SK-N-SH (cell line): ENCODE data around the gene TUBA4B. TPM values are rescaled to one million over a fixed set of nuclear protein-coding genes. Genes with fewer than 3 reads are reported as not detected.

Source experiments
- CTCF ChIA-PET: fragments of 300-600, 350-600 bp; formaldehyde crosslinking; extraction: SDS; loops from one replicate; lab custom pipeline; 2021; lab: Yijun Ruan, JAX
- POLR2A ChIA-PET: fragments of 350-600 bp; sonication (Branson Sonifier 250); formaldehyde crosslinking; extraction: SDS; loops from one replicate; lab custom pipeline; 2020; ENCODE audit warnings: antibody characterized with exemption, inconsistent platforms; lab: Yijun Ruan, JAX
- DNase-seq: peaks from one replicate; pipeline ENCODE4 v3.0.0; 2012
- H2AFZ ChIP-seq: fragments of 200-600 bp; sonication (generic); 2 replicates; pipeline ENCODE4 v1.8.1; 2016; ENCODE audit warnings: antibody characterized with exemption, mild to moderate bottlenecking, low read depth
- H3F3A ChIP-seq: fragments of 200-600 bp; sonication (generic); replicated peaks from 2 replicates; pipeline ENCODE3; 2016; ENCODE audit warnings: antibody characterized with exemption, mild to moderate bottlenecking; ENCODE audit not compliant: insufficient read depth
- H3K27ac ChIP-seq, 2 experiments: fragments of 200-500 bp in 1 of 2; fragments of 200-600 bp in 1 of 2; sonication (Bioruptor generic) in 1 of 2; sonication (generic), shearing (Covaris generic) in 1 of 2; 2 replicates each; pipeline versions ENCODE4 v1.5.1 to v1.6.1; 2014 to 2016; ENCODE audit warnings: low read depth in 2 of 2, inconsistent platforms in 1 of 2, low read length in 1 of 2, mild to moderate bottlenecking in 1 of 2, mixed read lengths in 1 of 2
- H3K27me3 ChIP-seq: fragments of 200-600 bp; sonication (generic), shearing (Covaris generic); 2 replicates; pipeline ENCODE4 v1.6.1; 2016; ENCODE audit warnings: mixed run types; ENCODE audit not compliant: insufficient read depth
- H3K36me3 ChIP-seq, 2 experiments: fragments of 200-500 bp in 1 of 2; fragments of 200-600 bp in 1 of 2; sonication (Bioruptor generic) in 1 of 2; sonication (generic) in 1 of 2; replicated peaks in 1 of 2; 2 replicates each; pipeline versions ENCODE3 to v1.5.1; 2014 to 2016; ENCODE audit warnings: low read length in 1 of 2, mild to moderate bottlenecking in 1 of 2; ENCODE audit not compliant: insufficient read depth in 2 of 2, control insufficient read depth in 1 of 2
- H3K4me1 ChIP-seq, 2 experiments: fragments of 200-500 bp in 1 of 2; fragments of 200-600 bp in 1 of 2; sonication (Bioruptor generic) in 1 of 2; sonication (generic), shearing (Covaris generic) in 1 of 2; 2 replicates each; pipeline versions ENCODE4 v1.5.1 to v1.6.1; 2014 to 2016; ENCODE audit warnings: low read depth in 1 of 2, low read length in 1 of 2, mixed run types in 1 of 2; ENCODE audit not compliant: insufficient read depth in 2 of 2, control insufficient read depth in 1 of 2
- H3K4me2 ChIP-seq: fragments of 200-600 bp; sonication (generic), shearing (Covaris generic); 2 replicates; pipeline ENCODE4 v1.6.1; 2017; ENCODE audit warnings: mixed run types
- H3K4me3 ChIP-seq, 2 experiments: fragments of 200-500 bp in 1 of 2; fragments of 200-600 bp in 1 of 2; sonication (Bioruptor generic) in 1 of 2; sonication (generic), shearing (Covaris generic) in 1 of 2; 2 replicates each; pipeline versions ENCODE4 v1.5.1 to v1.8.1; 2014 to 2016; ENCODE audit warnings: low read depth in 2 of 2, inconsistent platforms in 1 of 2, low read length in 1 of 2, mild to moderate bottlenecking in 1 of 2, mixed read lengths in 1 of 2, moderate library complexity in 1 of 2
- H3K79me2 ChIP-seq: fragments of 200-600 bp; sonication (generic); 2 replicates; pipeline ENCODE4 v1.8.1; 2017; ENCODE audit warnings: mild to moderate bottlenecking; ENCODE audit not compliant: insufficient read depth
- H3K9ac ChIP-seq: fragments of 200-600 bp; sonication (generic); 2 replicates; pipeline ENCODE4 v1.6.1; 2017; ENCODE audit warnings: mixed run types
- H3K9me2 ChIP-seq: fragments of 200-600 bp; sonication (generic); 2 replicates; pipeline ENCODE4 v1.6.1; 2017; ENCODE audit warnings: mixed run types
- H3K9me3 ChIP-seq: fragments of 200-600 bp; sonication (generic); 2 replicates; pipeline ENCODE4 v1.6.1; 2017; ENCODE audit warnings: mixed run types, mild to moderate bottlenecking, moderate library complexity
- H4K20me1 ChIP-seq: fragments of 200-600 bp; sonication (generic); 2 replicates; pipeline ENCODE4 v1.6.1; 2017; ENCODE audit warnings: mild to moderate bottlenecking, mixed run types; ENCODE audit not compliant: insufficient read depth
- CHD2 ChIP-seq: fragments of 150-350 bp; IDR thresholded peaks from 2 replicates; pipeline ENCODE4 v1.6.1; 2018; ENCODE audit warnings: low read length; ENCODE audit not compliant: partially characterized antibody
- EP300 ChIP-seq, 2 experiments: IDR thresholded peaks; 2 replicates each; pipeline versions ENCODE4 v1.4.0 to v1.6.1; 2012; ENCODE audit warnings: borderline replicate concordance in 1 of 2, low read depth in 1 of 2, low read length in 1 of 2
- EZH2phosphoT487 ChIP-seq: fragments of 200-600 bp; sonication (generic); IDR thresholded peaks from 2 replicates; pipeline ENCODE4 v1.6.1; 2017; ENCODE audit warnings: low read depth, mixed run types, mild to moderate bottlenecking, antibody characterized with exemption, moderate library complexity, borderline replicate concordance
- FOSL2 ChIP-seq: IDR thresholded peaks from 2 replicates; pipeline ENCODE4 v1.4.0; 2012; ENCODE audit warnings: low read depth, mild to moderate bottlenecking, moderate library complexity, borderline replicate concordance
- GABPA ChIP-seq: IDR thresholded peaks from 2 replicates; pipeline ENCODE4 v1.4.0; 2012; ENCODE audit warnings: low read depth, mild to moderate bottlenecking
- JUND ChIP-seq: IDR thresholded peaks from 2 replicates; pipeline ENCODE4 v1.4.0; 2012
- NFIC ChIP-seq: IDR thresholded peaks from 2 replicates; pipeline ENCODE4 v1.4.0; 2012; ENCODE audit warnings: borderline replicate concordance
- PBX3 ChIP-seq: IDR thresholded peaks from 2 replicates; pipeline ENCODE4; 2012
- RAD21 ChIP-seq: IDR thresholded peaks from 2 replicates; pipeline ENCODE4 v1.6.1; 2012; ENCODE audit warnings: mild to moderate bottlenecking, low read length
- USF2 ChIP-seq: fragments of 150-350 bp; IDR thresholded peaks from 2 replicates; pipeline ENCODE4 v1.6.1; 2017; ENCODE audit warnings: antibody characterized with exemption, low read length, low read depth, borderline replicate concordance
- WGBS: methylation state at CpG from one replicate; pipeline ENCODE4 v1.1.6; 2017; ENCODE audit warnings: low lambda C conversion rate; 5-methylcytosine and 5-hydroxymethylcytosine counted together
- polyA plus RNA-seq, 3 experiments: library from polyadenylated mRNA; depleted of rRNA; stranded (reverse); fragments of >200 nt; gene quantifications; 2 replicates each; pipeline ENCODE4 v1.2.3, GENCODE V29; 2012
- TF ChIP-seq, protein P1 (sequence below): IDR thresholded peaks from 2 replicates; pipeline ENCODE4 v1.4.0; 2012; ENCODE audit warnings: low read depth, borderline replicate concordance
- TF ChIP-seq, protein P2 (sequence below): fragments of 150-350 bp; IDR thresholded peaks from 2 replicates; pipeline ENCODE4 v1.6.1; 2016; ENCODE audit warnings: mild to moderate bottlenecking, low read depth, low read length
- TF ChIP-seq, protein P3 (sequence below): IDR thresholded peaks from 2 replicates; pipeline ENCODE4 v1.4.0; 2012; ENCODE audit warnings: low read depth

Gene TUBA4B
- polyA plus RNA-seq, 1 of the 3 experiments (the other 2 are of a cell fraction): 0.03 TPM

DNA sequence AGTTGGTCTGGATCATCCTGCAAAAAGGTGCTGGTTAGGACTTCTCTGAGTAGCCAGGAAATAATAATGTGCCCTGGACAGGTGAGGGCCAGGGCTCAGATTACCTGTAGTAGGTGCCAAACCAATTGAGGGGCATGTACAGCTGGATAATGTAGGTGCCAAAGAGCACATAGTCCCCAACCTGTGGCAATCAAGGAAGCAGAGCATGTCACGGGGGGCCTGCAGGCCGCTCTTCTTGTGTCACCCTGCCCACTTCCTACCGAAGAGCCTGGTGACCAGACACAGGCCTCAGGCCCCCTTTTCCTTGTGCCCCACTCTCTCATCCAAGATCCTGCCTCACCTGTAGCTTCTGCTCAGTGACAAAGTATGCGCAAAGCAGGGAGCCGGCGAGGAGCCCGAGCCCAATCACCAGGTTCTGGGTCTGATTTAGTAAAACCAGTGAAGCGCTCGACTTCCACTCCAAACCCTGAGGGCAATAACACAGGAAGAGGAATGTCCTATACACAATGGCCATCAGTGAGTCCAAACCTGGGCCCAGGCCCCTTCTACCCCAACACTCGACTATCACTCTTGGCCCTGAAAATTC, 39.5 kb upstream of the TUBA4B start:
- H3K27me3 ChIP-seq: no peaks in the 10 kb centered on the region
- no peaks in the 10 kb centered on the region for H3K9me2 ChIP-seq
- no peaks in the 10 kb centered on the region for H3K79me2 ChIP-seq
- no peak overlapping the region for H2AFZ ChIP-seq
- H3K36me3 ChIP-seq: peaks cover 18 to 58% of the 10 kb centered on the region in 2 experiments
- ChIA-PET CTCF (interaction anchor here (1.5 to 3.4 kb wide), 4 partner anchors 13 to 81 kb away, joined by 3 to 22 read pairs (median 10); partner anchors contain the start of gene NHEJ1), POLR2A (interaction anchor here (0.8 kb wide), 1 partner anchor 13 kb away, joined by 3 read pairs; no protein-coding TSS in a partner anchor)
- WGBS: 97% methylated on average over 10 of the region's 10 CpGs
- H3F3A ChIP-seq: peaks cover 15% of the 10 kb centered on the region
- DNase-seq: no peak
- no peak for TF ChIP-seq NFIC
- TF ChIP-seq, protein P1, sequence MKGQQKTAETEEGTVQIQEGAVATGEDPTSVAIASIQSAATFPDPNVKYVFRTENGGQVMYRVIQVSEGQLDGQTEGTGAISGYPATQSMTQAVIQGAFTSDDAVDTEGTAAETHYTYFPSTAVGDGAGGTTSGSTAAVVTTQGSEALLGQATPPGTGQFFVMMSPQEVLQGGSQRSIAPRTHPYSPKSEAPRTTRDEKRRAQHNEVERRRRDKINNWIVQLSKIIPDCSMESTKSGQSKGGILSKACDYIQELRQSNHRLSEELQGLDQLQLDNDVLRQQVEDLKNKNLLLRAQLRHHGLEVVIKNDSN: no peak
- TF ChIP-seq CHD2: no peak
- no peak for TF ChIP-seq EP300 (IDR thresholded peaks at IDR 0.05; ENCODE audit: borderline replicate concordance in 1 of 2, low read depth in 1 of 2, low read length in 1 of 2)
- TF ChIP-seq PBX3: no peak
- no peak for TF ChIP-seq JUND
- TF ChIP-seq EZH2phosphoT487: no peak
- no peak for TF ChIP-seq USF2
- TF ChIP-seq FOSL2: no peak
- no peak for TF ChIP-seq RAD21
- TF ChIP-seq, protein P2, sequence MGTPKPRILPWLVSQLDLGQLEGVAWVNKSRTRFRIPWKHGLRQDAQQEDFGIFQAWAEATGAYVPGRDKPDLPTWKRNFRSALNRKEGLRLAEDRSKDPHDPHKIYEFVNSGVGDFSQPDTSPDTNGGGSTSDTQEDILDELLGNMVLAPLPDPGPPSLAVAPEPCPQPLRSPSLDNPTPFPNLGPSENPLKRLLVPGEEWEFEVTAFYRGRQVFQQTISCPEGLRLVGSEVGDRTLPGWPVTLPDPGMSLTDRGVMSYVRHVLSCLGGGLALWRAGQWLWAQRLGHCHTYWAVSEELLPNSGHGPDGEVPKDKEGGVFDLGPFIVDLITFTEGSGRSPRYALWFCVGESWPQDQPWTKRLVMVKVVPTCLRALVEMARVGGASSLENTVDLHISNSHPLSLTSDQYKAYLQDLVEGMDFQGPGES: no peak
- TF ChIP-seq GABPA: no peak
- TF ChIP-seq, protein P3, sequence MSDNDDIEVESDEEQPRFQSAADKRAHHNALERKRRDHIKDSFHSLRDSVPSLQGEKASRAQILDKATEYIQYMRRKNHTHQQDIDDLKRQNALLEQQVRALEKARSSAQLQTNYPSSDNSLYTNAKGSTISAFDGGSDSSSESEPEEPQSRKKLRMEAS: no peak
- H3K4me1 ChIP-seq: peaks cover 0 to 19% of the 10 kb centered on the region in 2 experiments; a peak in 1 of 4 replicates
- H3K4me2 ChIP-seq: no peak overlapping the region
- H3K27ac ChIP-seq: no peak overlapping the region
- no peak overlapping the region for H3K9ac ChIP-seq
- H4K20me1 ChIP-seq: no peaks in the 10 kb centered on the region
- no peaks in the 10 kb centered on the region for H3K9me3 ChIP-seq
- H3K4me3 ChIP-seq: no peak overlapping the region
